Thyroid gland (tissue), 4 donors: ENCODE data around the gene SLC7A1. TPM values are rescaled to one million over a fixed set of nuclear protein-coding genes. Genes with fewer than 3 reads are reported as not detected.

Experiments
- DNase-seq, 2 donors: peaks; one replicate each; pipeline ENCODE4 v3.0.0-alpha.2; 2019
- H3K27ac ChIP-seq, 3 donors: fragments of 200-600 bp; sonication (generic); 1 replicate in 2 of 3; 2 replicates in 1 of 3; pipeline ENCODE4 v1.5.1; 2016 to 2019; ENCODE audit warnings: mild to moderate bottlenecking in 1 of 3, moderate library complexity in 1 of 3
- H3K27me3 ChIP-seq: fragments of 200-600 bp; sonication (generic); one replicate; pipeline ENCODE4 v1.5.1; 2019
- H3K36me3 ChIP-seq, 2 donors: fragments of 200-600 bp; sonication (generic); one replicate each; pipeline ENCODE4 v1.5.1; 2016 to 2019
- H3K4me1 ChIP-seq, 2 donors: fragments of 200-600 bp; sonication (generic); one replicate each; pipeline ENCODE4 v1.5.1; 2017 to 2019
- H3K4me3 ChIP-seq, 3 donors: fragments of 200-600 bp; sonication (generic); replicated peaks in 1 of 3; 1 replicate in 2 of 3; 2 replicates in 1 of 3; pipeline ENCODE4 v1.5.1; 2016; ENCODE audit warnings: mild to moderate bottlenecking in 1 of 3
- H3K9me3 ChIP-seq: fragments of 200-600 bp; sonication (generic); one replicate; pipeline ENCODE4 v1.5.1; 2017
- POLR2A ChIP-seq, 2 donors: fragments of 450-650 bp; IDR thresholded peaks; one replicate each; pipeline ENCODE4 v1.6.1; 2017; ENCODE audit warnings: antibody characterized with exemption in 2 of 2, mild to moderate bottlenecking in 2 of 2, moderate library complexity in 1 of 2
- WGBS, 2 donors: methylation state at CpG; one replicate each; pipeline ENCODE4 v1.1.5; 2017; 5-methylcytosine and 5-hydroxymethylcytosine counted together
- intact Hi-C: fragments of 100-400 bp; cut with DNase I; formaldehyde crosslinking; loops from one replicate; pipeline ENCODE4 v1.15.1; 2023
- total RNA-seq, 4 donors: library from RNA; depleted of rRNA; stranded (reverse); fragments of >200 nt; gene quantifications; one replicate each; pipeline ENCODE4 v1.2.3, GENCODE V29; 2016
- TF ChIP-seq, protein P1 (sequence below), 6 experiments: fragments of 200-600 bp in 3 of 6; fragments of 450-650 bp in 3 of 6; sonication (generic) in 3 of 6; IDR thresholded peaks; one replicate each; pipeline ENCODE4 v1.5.1; 2016 to 2019; ENCODE audit warnings: antibody characterized with exemption in 6 of 6, mild to moderate bottlenecking in 2 of 6, inconsistent platforms in 1 of 6, moderate library complexity in 1 of 6

Gene SLC7A1
- total RNA-seq, 4 donors from 2014 or later, result 12.9 to 31.2 (median 22.5) TPM

DNA sequence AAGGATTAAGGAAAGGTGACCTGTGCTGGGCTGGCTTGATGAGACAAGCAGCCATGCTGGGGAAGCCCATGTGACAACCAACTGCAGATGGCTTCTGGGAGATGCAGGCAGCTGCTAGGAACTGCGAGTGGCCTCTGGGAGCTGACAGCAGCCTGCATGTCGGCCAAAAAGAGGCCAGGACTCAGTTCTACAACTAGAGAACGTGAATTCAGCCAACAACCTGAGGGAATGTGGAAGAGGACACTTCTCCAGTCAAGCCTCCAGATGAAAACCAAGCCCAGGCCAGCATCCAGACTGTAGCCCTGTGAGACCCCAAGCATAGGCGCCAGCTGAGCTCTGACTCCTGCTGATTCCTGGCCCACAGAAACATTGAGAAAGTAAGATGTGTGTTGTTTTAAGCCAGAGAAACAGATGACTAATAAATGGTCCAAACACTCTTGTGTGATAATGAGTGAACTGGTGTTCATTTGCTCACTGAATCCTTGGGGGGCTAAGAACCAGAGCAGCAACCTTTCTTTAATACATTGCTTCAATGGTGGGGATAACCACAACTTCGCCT, 45.0 kb downstream of the SLC7A1 start:
- Histone ChIP-seq H3K4me1 (peaks cover 0 to 6% of the 10 kb centered on the region in 2 donors), H3K9me3 (no peaks in the 10 kb centered on the region), H3K4me3 (no peak overlapping the region), H3K27me3 (no peaks in the 10 kb centered on the region), H3K36me3 (peaks cover 0 to 4% of the 10 kb centered on the region in 2 donors), H3K27ac (no peak overlapping the region)
- TF ChIP-seq, protein P1, sequence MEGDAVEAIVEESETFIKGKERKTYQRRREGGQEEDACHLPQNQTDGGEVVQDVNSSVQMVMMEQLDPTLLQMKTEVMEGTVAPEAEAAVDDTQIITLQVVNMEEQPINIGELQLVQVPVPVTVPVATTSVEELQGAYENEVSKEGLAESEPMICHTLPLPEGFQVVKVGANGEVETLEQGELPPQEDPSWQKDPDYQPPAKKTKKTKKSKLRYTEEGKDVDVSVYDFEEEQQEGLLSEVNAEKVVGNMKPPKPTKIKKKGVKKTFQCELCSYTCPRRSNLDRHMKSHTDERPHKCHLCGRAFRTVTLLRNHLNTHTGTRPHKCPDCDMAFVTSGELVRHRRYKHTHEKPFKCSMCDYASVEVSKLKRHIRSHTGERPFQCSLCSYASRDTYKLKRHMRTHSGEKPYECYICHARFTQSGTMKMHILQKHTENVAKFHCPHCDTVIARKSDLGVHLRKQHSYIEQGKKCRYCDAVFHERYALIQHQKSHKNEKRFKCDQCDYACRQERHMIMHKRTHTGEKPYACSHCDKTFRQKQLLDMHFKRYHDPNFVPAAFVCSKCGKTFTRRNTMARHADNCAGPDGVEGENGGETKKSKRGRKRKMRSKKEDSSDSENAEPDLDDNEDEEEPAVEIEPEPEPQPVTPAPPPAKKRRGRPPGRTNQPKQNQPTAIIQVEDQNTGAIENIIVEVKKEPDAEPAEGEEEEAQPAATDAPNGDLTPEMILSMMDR (IDR thresholded peaks at IDR 0.05), result no peak
- TF ChIP-seq POLR2A (IDR thresholded peaks at IDR 0.05), result no peak
- intact Hi-C loops, result no loop called here
- 97 to 98% methylated on average over 5 of the region's 5 CpGs for WGBS, 2 donors
- no peak for DNase-seq

DNA sequence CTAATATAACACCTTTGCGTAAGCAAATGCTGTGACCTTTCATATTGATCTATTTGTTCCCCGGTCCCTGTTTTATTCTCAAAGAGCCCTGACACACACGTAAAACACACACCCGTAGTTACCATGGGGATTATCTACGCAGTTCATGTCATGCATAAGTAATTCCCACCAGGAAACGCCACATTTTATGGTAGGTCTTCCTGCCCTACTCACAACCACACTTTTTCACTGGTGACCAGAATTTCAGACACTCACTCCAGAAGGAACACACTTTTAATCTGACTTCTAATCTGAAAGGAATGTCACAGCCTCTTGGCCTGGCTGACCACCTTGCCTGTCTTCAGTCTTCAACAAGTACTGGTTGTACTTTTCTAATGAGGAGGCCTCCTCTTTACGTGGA, 46.8 kb downstream of the SLC7A1 start:
- intact Hi-C loops, result no loop called here
- Histone ChIP-seq H3K4me1 (peaks cover 0 to 6% of the 10 kb centered on the region in 2 donors), H3K9me3 (no peaks in the 10 kb centered on the region), H3K4me3 (no peak overlapping the region), H3K36me3 (peaks cover 0 to 4% of the 10 kb centered on the region in 2 donors), H3K27ac (no peak overlapping the region), H3K27me3 (no peaks in the 10 kb centered on the region)
- WGBS, 2 donors, result 74 to 88% methylated on average over 7 of the region's 7 CpGs
- no peak for TF ChIP-seq POLR2A (IDR thresholded peaks at IDR 0.05)
- TF ChIP-seq, protein P1 (IDR thresholded peaks at IDR 0.05), result no peak
- DNase-seq, result peak in 1 of 2 donors; percentile 38

DNA sequence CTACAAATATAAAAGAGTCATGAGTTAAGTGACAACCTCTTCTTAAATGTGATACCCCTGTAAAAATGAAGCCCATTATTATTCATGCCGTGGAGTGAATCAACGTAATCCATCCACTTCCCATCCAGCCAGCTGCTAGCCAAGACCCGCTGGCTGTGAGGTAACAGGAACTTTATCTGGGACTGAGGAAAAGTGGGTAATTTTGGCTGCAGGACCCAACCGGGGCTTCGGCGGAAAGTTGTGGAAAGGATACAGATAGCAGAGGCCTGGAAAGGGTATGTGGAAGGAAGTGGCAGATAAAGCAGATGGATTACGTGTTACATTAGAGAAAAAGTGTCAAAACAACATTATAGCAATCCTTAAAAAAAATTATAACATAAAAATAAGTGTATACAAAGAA, 48.3 kb downstream of the SLC7A1 start:
- no peaks in the 10 kb centered on the region for H3K27me3 ChIP-seq
- H3K4me1 ChIP-seq, result peaks cover 0 to 6% of the 10 kb centered on the region in 2 donors
- TF ChIP-seq POLR2A (IDR thresholded peaks at IDR 0.05), result no peak
- TF ChIP-seq, protein P1 (IDR thresholded peaks at IDR 0.05), result no peak
- 74 to 80% methylated on average over 7 of the region's 7 CpGs for WGBS, 2 donors
- H3K27ac ChIP-seq, result no peak overlapping the region
- intact Hi-C loops, result no loop called here
- H3K4me3 ChIP-seq, result no peak overlapping the region
- H3K9me3 ChIP-seq, result no peaks in the 10 kb centered on the region
- DNase-seq, result no peak
- H3K36me3 ChIP-seq, result no peaks in the 10 kb centered on the region

DNA sequence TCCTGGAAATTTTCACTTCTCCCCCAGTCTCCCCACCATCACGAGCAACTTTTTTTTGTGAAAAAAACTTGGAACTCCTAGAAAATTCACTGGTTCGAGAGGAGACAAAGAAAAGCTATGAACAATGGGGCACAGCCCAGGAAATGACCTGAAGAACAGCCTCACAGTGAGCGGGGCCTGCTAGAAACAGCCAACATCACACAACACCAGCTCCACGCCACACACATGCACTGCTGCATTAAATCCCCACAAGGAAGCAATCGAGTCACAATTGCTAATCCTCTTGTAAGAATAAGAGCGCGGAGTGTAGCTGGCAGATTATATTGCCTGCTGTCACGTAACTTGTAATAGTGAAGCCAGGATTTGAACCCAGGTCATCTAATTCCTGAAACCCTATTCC, 48.8 kb downstream of the SLC7A1 start:
- peaks cover 0 to 6% of the 10 kb centered on the region in 2 donors for H3K4me1 ChIP-seq
- no peaks in the 10 kb centered on the region for H3K27me3 ChIP-seq
- no peak overlapping the region for H3K27ac ChIP-seq
- H3K36me3 ChIP-seq, result no peaks in the 10 kb centered on the region
- TF ChIP-seq, protein P1 (IDR thresholded peaks at IDR 0.05), result no peak
- no peak for TF ChIP-seq POLR2A (IDR thresholded peaks at IDR 0.05)
- no peaks in the 10 kb centered on the region for H3K9me3 ChIP-seq
- H3K4me3 ChIP-seq, result no peak overlapping the region
- 86 to 95% methylated on average over 8 of the region's 8 CpGs for WGBS, 2 donors
- no peak for DNase-seq
- intact Hi-C loops, result no loop called here

DNA sequence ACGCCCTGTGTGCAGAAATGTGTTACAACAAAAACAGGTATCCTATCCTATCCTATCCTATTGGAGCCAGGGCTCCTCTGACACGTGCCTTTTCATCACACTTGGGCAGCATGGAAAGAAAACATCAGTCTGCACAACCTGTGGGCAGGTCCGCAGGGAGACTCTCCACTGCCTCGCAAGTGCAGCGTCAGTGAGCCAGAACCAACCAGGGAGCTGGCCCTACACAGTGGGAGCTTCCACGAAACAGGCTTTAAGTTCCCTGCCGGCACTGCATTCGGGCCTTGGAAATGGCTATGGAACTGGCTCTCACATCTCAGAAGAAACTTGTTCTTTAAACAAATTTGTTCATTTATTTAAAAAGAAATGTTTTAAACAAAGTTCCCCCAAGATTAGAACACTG, 49.5 kb downstream of the SLC7A1 start:
- H3K27me3 ChIP-seq, result no peaks in the 10 kb centered on the region
- no peak overlapping the region for H3K27ac ChIP-seq
- H3K9me3 ChIP-seq, result no peaks in the 10 kb centered on the region
- no peak overlapping the region for H3K4me3 ChIP-seq
- DNase-seq, result peak in 1 of 2 donors; percentile 14
- peaks cover 0 to 6% of the 10 kb centered on the region in 2 donors for H3K4me1 ChIP-seq
- no peaks in the 10 kb centered on the region for H3K36me3 ChIP-seq
- no peak for TF ChIP-seq POLR2A (IDR thresholded peaks at IDR 0.05)
- WGBS, 2 donors, result 47 to 50% methylated on average over 8 of the region's 8 CpGs
- intact Hi-C loops, result no loop called here
